ENCODE results near the gene NARF.
"Not testable (repeated sequence)": the region's sequence is repeated elsewhere in the genome, so short reads cannot be mapped to it uniquely, and the experiment has no call there.

The NARF gene

GRCh38 chr17:82449131-82449882 lies 9.2 kb upstream of the NARF start:
- DNase-seq = peak; percentile 65

GRCh38 chr17:82449883-82450356 lies 8.6 kb upstream of the NARF start:
- DNase-seq = peak; percentile 62

- DNase-seq = peak; percentile 94
Observed at GRCh38 chr17:82450357-82451106, 8.0 kb upstream of the NARF start, which contains the start of gene CYBC1. TSS of gene CYBC1 (minus strand) at chr17:82450752. CDS start at chr17:82449254, 1,498 bp downstream.

GRCh38 chr17:82452162-82452561 lies 6.4 kb upstream of the NARF start:
- no peak for DNase-seq

- not testable (repeated sequence) for DNase-seq
Observed at GRCh38 chr17:82453151-82453550, 5.4 kb upstream of the NARF start.

- DNase-seq = not testable (repeated sequence)
Observed at GRCh38 chr17:82453706-82454105, 4.8 kb upstream of the NARF start.

GRCh38 chr17:82457073-82457928 lies 1.2 kb upstream of the NARF start:
- no peak for DNase-seq

GRCh38 chr17:82457929-82458178 lies 687 bp upstream of the NARF start:
- DNase-seq = no peak

GRCh38 chr17:82458885-82459424 lies 414 bp downstream of the NARF start:
- DNase-seq = peak; percentile 19

GRCh38 chr17:82459936-82460335 lies 1.4 kb downstream of the NARF start:
- not testable (repeated sequence) for DNase-seq

GRCh38 chr17:82461827-82462524 lies 3.4 kb downstream of the NARF start:
- DNase-seq = no peak

GRCh38 chr17:82463391-82463790 lies 4.8 kb downstream of the NARF start:
- DNase-seq = no peak

GRCh38 chr17:82463925-82464566 lies 5.5 kb downstream of the NARF start:
- DNase-seq = no peak

- DNase-seq = no peak
Observed at GRCh38 chr17:82464567-82464929, 6.0 kb downstream of the NARF start.

- peak; percentile 25 for DNase-seq
Observed at GRCh38 chr17:82465023-82465603, 6.6 kb downstream of the NARF start.

- DNase-seq = no peak
Observed at GRCh38 chr17:82468692-82469091, 10.2 kb downstream of the NARF start.

GRCh38 chr17:82470065-82470464 lies 11.5 kb downstream of the NARF start:
- no peak for DNase-seq

- no peak for DNase-seq
Observed at GRCh38 chr17:82474223-82475010, 15.9 kb downstream of the NARF start.

- no peak for DNase-seq
Observed at GRCh38 chr17:82475458-82475857, 16.9 kb downstream of the NARF start.

- DNase-seq = no peak
Observed at GRCh38 chr17:82477934-82478333, 19.4 kb downstream of the NARF start.

- no peak for DNase-seq
Observed at GRCh38 chr17:82479602-82480001, 21.1 kb downstream of the NARF start.

All from activated naive CD4-positive, alpha-beta T cell treated with Interleukin-2 at 50 U/mL for 16 hours (primary cell).